ENCODE measurements around the gene SIRPB2. TPM values are rescaled to one million over a fixed set of nuclear protein-coding genes. Genes with fewer than 3 reads are reported as not detected.

The SIRPB2 gene
- total and polyA plus RNA-seq, 8 donors, result 0.09 to 3.4 (median 0.57) TPM

GRCh38 chr20:1465470-1466210 is 25.6 kb downstream of the SIRPB2 start:
- FAIRE-seq (no peak), DNase-seq (no peak), ATAC-seq (no peak)
- intact Hi-C loops (cut with DNase I), result no loop called here
- 20 to 25% methylated on average over 12 of the region's 12 CpGs for WGBS, 2 donors
- H3K4me3 ChIP-seq, result peak overlapping the region; percentile 83 to 100 (median 96)
- no peak for TF ChIP-seq CTCF (IDR thresholded peaks at IDR 0.05)
- no peaks in the 10 kb centered on the region for H3K9me3 ChIP-seq
- peaks cover 0 to 3% (median 1%) of the 10 kb centered on the region in 3 donors for H3K36me3 ChIP-seq
- H3K27me3 ChIP-seq, result no peaks in the 10 kb centered on the region
- peak overlapping the region in 3 of 4 donors; percentile 49 to 92 (median 89) for H3K27ac ChIP-seq
- H3K4me1 ChIP-seq, result peaks cover 32 to 47% (median 39%) of the 10 kb centered on the region in 3 donors

- H3K9me3 ChIP-seq, result no peaks in the 10 kb centered on the region
- no peaks in the 10 kb centered on the region for H3K27me3 ChIP-seq
- DNase-seq (no peak), ATAC-seq (no peak), FAIRE-seq (no peak)
- peaks cover 25 to 35% (median 29%) of the 10 kb centered on the region in 3 donors for H3K4me1 ChIP-seq
- H3K4me3 ChIP-seq, result no peak overlapping the region
- TF ChIP-seq CTCF (IDR thresholded peaks at IDR 0.05), result no peak
- peaks cover 0 to 14% (median 7%) of the 10 kb centered on the region in 3 donors for H3K36me3 ChIP-seq
- WGBS, 2 donors, result 94 to 95% methylated on average over 9 of the region's 9 CpGs
- no peak overlapping the region for H3K27ac ChIP-seq
- intact Hi-C loops (cut with DNase I), result no loop called here
Measured at GRCh38 chr20:1463971-1464570, 27.1 kb downstream of the SIRPB2 start.

GRCh38 chr20:1462834-1463233 is 28.4 kb downstream of the SIRPB2 start:
- peaks cover 15 to 23% (median 18%) of the 10 kb centered on the region in 3 donors for H3K4me1 ChIP-seq
- WGBS, 2 donors, result 58 to 59% methylated on average over 3 of the region's 3 CpGs
- no peaks in the 10 kb centered on the region for H3K9me3 ChIP-seq
- no peak for TF ChIP-seq CTCF (IDR thresholded peaks at IDR 0.05)
- DNase-seq, result no peak
- FAIRE-seq, result no peak
- intact Hi-C loops (cut with DNase I), result no loop called here
- H3K36me3 ChIP-seq, result peaks cover 0 to 17% (median 10%) of the 10 kb centered on the region in 3 donors
- H3K27ac ChIP-seq, result no peak overlapping the region
- no peak overlapping the region for H3K4me3 ChIP-seq
- ATAC-seq, result no peak
- no peaks in the 10 kb centered on the region for H3K27me3 ChIP-seq

GRCh38 chr20:1462001-1462400 is 29.2 kb downstream of the SIRPB2 start:
- DNase-seq, result no peak
- H3K4me1 ChIP-seq, result peaks cover 7 to 15% (median 11%) of the 10 kb centered on the region in 3 donors
- H3K27me3 ChIP-seq, result no peaks in the 10 kb centered on the region
- no peaks in the 10 kb centered on the region for H3K9me3 ChIP-seq
- no peak for ATAC-seq
- FAIRE-seq, result no peak
- H3K4me3 ChIP-seq, result no peak overlapping the region
- 96% methylated on average over 3 of the region's 3 CpGs for WGBS, 2 donors
- no peak for TF ChIP-seq CTCF (IDR thresholded peaks at IDR 0.05)
- no peak overlapping the region for H3K27ac ChIP-seq
- intact Hi-C loops (cut with DNase I), result no loop called here
- peaks cover 0 to 25% (median 15%) of the 10 kb centered on the region in 3 donors for H3K36me3 ChIP-seq

GRCh38 chr20:1460275-1460674 is 30.9 kb downstream of the SIRPB2 start:
- H3K4me1 ChIP-seq, result peaks cover 3 to 10% (median 4%) of the 10 kb centered on the region in 3 donors
- no peak overlapping the region for H3K4me3 ChIP-seq
- no peaks in the 10 kb centered on the region for H3K27me3 ChIP-seq
- intact Hi-C loops (cut with DNase I), result no loop called here
- H3K27ac ChIP-seq, result no peak overlapping the region
- no peaks in the 10 kb centered on the region for H3K9me3 ChIP-seq
- no peak for TF ChIP-seq CTCF (IDR thresholded peaks at IDR 0.05)
- FAIRE-seq, result no peak
- DNase-seq, result no peak
- H3K36me3 ChIP-seq, result peaks cover 0 to 37% (median 15%) of the 10 kb centered on the region in 3 donors
- WGBS, 2 donors, result 93% methylated on average over 2 of the region's 2 CpGs
- no peak for ATAC-seq

Measured in pancreas (tissue), 10 donors.